ENCODE measurements around the gene ARHGAP6.

Gene ARHGAP6

DNA sequence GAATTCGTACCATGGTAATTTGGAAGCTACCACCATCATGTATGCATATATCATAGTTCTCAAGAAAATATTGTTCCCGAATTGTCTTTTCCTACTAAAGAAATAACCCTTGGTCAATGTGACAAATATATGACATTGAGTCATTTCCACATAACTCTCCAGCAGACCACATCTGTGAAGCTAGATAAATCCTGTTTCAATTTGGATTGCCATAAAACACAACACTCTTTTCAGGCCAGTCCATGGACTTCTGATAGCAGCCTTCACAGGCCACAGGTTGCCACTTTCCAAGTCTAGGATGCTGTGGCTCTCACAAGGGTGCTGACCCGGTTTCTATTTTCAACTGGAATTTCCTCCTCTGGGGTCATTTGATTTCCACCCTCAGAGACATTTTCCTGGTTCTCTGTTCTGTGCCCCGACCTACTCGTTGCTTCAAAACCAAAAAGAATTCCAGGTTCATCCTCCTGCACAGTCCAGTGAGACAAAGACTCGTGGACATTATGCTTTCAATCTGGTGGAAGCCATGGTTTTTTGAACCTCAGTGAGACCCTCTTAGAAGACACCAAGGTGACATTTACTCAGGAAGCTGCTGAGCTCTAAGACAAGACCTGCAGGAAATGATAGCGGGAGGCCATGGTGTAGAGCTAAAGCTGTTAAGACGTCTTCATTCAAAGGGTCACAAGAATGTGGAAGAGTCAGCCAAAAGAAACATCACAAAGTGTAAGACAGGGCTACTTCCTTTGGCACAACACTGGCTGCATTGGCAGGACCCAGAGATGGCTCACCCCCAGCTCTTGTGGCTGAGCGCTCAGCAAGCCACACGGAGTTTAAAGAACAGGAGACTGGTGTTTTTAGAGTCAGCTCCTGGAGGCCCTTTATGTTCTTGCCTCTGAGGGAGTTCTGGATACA, 252.8 kb downstream of the ARHGAP6 start:
- Histone ChIP-seq H3K27ac (ENCODE audit: low read depth, low read length) (no peak overlapping the region), H3K9me3 (ENCODE audit: control insufficient read depth in 5 of 5, low read length in 5 of 5) (no peaks in the 10 kb centered on the region), H3K4me3 (ENCODE audit: low read depth in 1 of 5, low read length in 5 of 5) (no peak overlapping the region), H3K9ac (ENCODE audit: low read length in 5 of 5) (no peak overlapping the region), H3K36me3 (ENCODE audit: control insufficient read depth in 5 of 5, insufficient read depth in 5 of 5, low read length in 5 of 5) (no peaks in the 10 kb centered on the region), H3K4me1 (ENCODE audit: control insufficient read depth in 5 of 5, insufficient read depth in 5 of 5, low read length in 5 of 5) (no peaks in the 10 kb centered on the region), H3K27me3 (ENCODE audit: control insufficient read depth in 5 of 5, insufficient read depth in 4 of 5, low read length in 5 of 5) (peaks cover 0 to 5% (median 2%) of the 10 kb centered on the region in 5 donors)

DNA sequence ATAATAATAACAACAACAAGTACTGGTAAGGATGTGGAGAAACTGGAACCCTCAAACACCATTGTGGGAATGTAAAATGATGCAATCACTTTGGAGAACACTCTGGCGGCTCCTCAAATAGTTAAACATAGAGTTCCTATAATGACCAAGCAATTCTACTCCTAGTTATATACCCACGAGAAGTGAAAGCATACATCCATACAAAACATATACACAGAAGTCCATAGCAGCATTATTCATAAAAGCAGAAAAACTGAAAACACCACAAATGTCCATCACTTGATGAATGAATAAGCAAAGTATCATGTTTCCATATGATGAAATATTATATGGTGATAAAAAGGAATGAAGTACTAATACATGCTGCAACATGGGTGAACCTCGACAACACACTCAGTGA, 255.8 kb downstream of the ARHGAP6 start:
- H3K27ac ChIP-seq (ENCODE audit: low read depth, low read length) = no peak overlapping the region
- H3K36me3 ChIP-seq (ENCODE audit: control insufficient read depth in 5 of 5, insufficient read depth in 5 of 5, low read length in 5 of 5) = no peaks in the 10 kb centered on the region
- peaks cover 0 to 2% (median 0%) of the 10 kb centered on the region in 5 donors for H3K27me3 ChIP-seq (ENCODE audit: control insufficient read depth in 5 of 5, insufficient read depth in 4 of 5, low read length in 5 of 5)
- no peak overlapping the region for H3K4me3 ChIP-seq (ENCODE audit: low read depth in 1 of 5, low read length in 5 of 5)
- no peak overlapping the region for H3K9ac ChIP-seq (ENCODE audit: low read length in 5 of 5)
- no peaks in the 10 kb centered on the region for H3K4me1 ChIP-seq (ENCODE audit: control insufficient read depth in 5 of 5, insufficient read depth in 5 of 5, low read length in 5 of 5)
- no peaks in the 10 kb centered on the region for H3K9me3 ChIP-seq (ENCODE audit: control insufficient read depth in 5 of 5, low read length in 5 of 5)

DNA sequence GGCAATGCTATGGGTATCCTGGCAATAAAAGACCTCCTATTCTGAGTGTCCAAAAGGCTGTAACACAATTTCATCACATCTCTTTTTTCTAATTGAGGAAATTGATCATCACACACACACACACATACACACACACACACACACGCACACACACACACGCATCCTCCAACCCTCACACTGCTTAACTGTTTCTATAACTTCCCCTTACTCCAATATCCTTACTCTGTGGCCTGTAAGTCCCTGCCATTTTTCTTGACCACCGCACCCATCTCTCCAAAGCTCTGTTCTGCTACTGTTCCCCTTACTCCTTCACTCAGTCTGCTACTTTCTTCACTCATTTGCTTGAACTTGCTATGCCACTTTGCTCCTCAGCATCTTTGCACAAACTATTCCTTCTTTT, 256.9 kb downstream of the ARHGAP6 start:
- Histone ChIP-seq H3K4me1 (ENCODE audit: control insufficient read depth in 5 of 5, insufficient read depth in 5 of 5, low read length in 5 of 5) (no peaks in the 10 kb centered on the region), H3K36me3 (ENCODE audit: control insufficient read depth in 5 of 5, insufficient read depth in 5 of 5, low read length in 5 of 5) (no peaks in the 10 kb centered on the region), H3K9ac (ENCODE audit: low read length in 5 of 5) (no peak overlapping the region), H3K27ac (ENCODE audit: low read depth, low read length) (no peak overlapping the region), H3K9me3 (ENCODE audit: control insufficient read depth in 5 of 5, low read length in 5 of 5) (no peaks in the 10 kb centered on the region), H3K4me3 (ENCODE audit: low read depth in 1 of 5, low read length in 5 of 5) (no peak overlapping the region), H3K27me3 (ENCODE audit: control insufficient read depth in 5 of 5, insufficient read depth in 4 of 5, low read length in 5 of 5) (peaks cover 0 to 4% (median 0%) of the 10 kb centered on the region in 5 donors)

DNA sequence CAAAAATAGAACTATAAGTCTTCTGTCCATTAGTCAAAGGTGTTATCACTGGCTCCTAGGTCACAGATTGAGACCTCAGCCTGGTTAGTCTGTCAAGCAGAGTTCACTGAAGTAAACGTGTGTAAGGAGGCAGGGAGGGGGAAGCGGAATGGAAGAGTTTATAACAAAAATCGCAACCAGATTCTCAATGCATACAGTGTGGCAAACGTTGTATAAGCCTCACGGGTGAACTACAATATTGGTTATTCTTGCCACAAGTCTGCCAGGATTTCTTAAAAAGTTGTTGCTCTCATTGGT, 257.7 kb downstream of the ARHGAP6 start:
- Histone ChIP-seq H3K4me3 (ENCODE audit: low read depth in 1 of 5, low read length in 5 of 5) (no peak overlapping the region), H3K27me3 (ENCODE audit: control insufficient read depth in 5 of 5, insufficient read depth in 4 of 5, low read length in 5 of 5) (peaks cover 0 to 4% (median 0%) of the 10 kb centered on the region in 5 donors), H3K9me3 (ENCODE audit: control insufficient read depth in 5 of 5, low read length in 5 of 5) (no peaks in the 10 kb centered on the region), H3K9ac (ENCODE audit: low read length in 5 of 5) (no peak overlapping the region), H3K36me3 (ENCODE audit: control insufficient read depth in 5 of 5, insufficient read depth in 5 of 5, low read length in 5 of 5) (no peaks in the 10 kb centered on the region), H3K4me1 (ENCODE audit: control insufficient read depth in 5 of 5, insufficient read depth in 5 of 5, low read length in 5 of 5) (no peaks in the 10 kb centered on the region), H3K27ac (ENCODE audit: low read depth, low read length) (no peak overlapping the region)

DNA sequence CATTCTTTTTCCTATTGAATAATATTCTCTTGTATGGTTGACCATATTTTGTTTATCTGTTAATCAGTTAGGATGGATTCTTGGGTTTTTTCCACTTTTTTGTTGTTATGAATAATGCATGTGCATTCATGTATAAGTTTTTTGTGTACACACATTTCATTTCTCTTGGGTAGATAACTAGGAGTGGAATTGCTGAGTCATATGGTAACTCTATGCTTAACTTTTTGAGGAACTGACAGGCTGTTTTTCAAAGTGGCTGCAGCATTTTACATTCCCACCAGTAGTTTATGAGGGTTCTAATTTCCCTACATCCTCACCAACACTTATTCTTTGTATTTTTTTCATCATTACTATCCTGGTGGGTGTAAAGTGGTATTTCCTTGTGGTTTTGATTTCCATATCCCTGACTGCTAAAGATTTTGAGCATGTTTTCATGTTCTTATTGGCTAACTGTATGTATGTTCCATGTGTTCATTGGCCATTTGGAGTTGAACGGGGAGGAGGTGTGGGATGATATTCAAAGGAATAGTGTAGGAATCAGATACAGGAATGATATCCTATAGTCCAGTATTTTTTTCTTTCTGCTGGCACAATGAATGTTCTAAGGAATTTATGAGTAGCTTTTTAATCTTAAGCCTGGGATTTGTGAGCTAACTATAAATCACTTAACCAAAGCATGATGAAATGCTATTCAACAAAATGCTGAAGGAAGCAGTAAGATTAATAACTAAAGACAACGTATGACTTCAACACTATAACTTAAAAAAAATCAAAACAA, 258.2 kb downstream of the ARHGAP6 start:
- H3K4me3 ChIP-seq (ENCODE audit: low read depth in 1 of 5, low read length in 5 of 5) = no peak overlapping the region
- H3K27ac ChIP-seq (ENCODE audit: low read depth, low read length) = no peak overlapping the region
- H3K27me3 ChIP-seq (ENCODE audit: control insufficient read depth in 5 of 5, insufficient read depth in 4 of 5, low read length in 5 of 5) = peaks cover 0 to 4% (median 0%) of the 10 kb centered on the region in 5 donors
- H3K4me1 ChIP-seq (ENCODE audit: control insufficient read depth in 5 of 5, insufficient read depth in 5 of 5, low read length in 5 of 5) = no peaks in the 10 kb centered on the region
- H3K9me3 ChIP-seq (ENCODE audit: control insufficient read depth in 5 of 5, low read length in 5 of 5) = no peaks in the 10 kb centered on the region
- H3K36me3 ChIP-seq (ENCODE audit: control insufficient read depth in 5 of 5, insufficient read depth in 5 of 5, low read length in 5 of 5) = no peaks in the 10 kb centered on the region
- no peak overlapping the region for H3K9ac ChIP-seq (ENCODE audit: low read length in 5 of 5)

DNA sequence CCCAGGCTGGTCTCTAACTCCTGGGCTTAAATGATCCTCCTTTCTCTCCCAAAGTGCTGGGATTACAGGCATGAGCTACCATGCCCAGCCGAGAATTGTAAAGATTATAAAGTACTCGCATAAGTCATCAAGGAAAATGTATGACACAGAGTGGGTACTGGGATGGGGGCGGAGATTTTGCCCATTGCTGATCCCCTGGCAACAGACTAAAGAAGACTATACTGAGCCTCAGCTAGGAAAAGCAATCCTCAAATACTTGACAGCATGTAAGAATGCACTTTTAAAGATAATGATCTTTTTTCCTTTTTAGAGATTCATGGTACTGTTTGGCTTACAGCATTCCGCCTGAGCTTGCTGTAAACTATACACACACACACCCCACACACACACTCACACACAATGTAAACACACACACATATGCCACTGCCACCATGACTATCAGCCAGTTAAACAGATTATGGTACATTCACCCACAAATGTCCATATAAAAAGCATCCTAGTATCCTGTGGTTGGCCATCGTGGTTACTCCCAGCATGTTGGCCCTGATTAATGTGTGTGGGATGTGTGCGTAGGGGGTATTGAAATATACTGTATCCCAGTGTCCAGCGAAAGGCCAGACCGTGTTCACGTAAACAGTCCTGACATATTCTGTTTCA, 259.5 kb downstream of the ARHGAP6 start:
- H3K27me3 ChIP-seq (ENCODE audit: control insufficient read depth in 5 of 5, insufficient read depth in 4 of 5, low read length in 5 of 5) = peaks cover 0 to 4% (median 0%) of the 10 kb centered on the region in 5 donors
- H3K27ac ChIP-seq (ENCODE audit: low read depth, low read length) = no peak overlapping the region
- H3K9ac ChIP-seq (ENCODE audit: low read length in 5 of 5) = no peak overlapping the region
- no peaks in the 10 kb centered on the region for H3K9me3 ChIP-seq (ENCODE audit: control insufficient read depth in 5 of 5, low read length in 5 of 5)
- no peak overlapping the region for H3K4me3 ChIP-seq (ENCODE audit: low read depth in 1 of 5, low read length in 5 of 5)
- no peaks in the 10 kb centered on the region for H3K4me1 ChIP-seq (ENCODE audit: control insufficient read depth in 5 of 5, insufficient read depth in 5 of 5, low read length in 5 of 5)
- no peaks in the 10 kb centered on the region for H3K36me3 ChIP-seq (ENCODE audit: control insufficient read depth in 5 of 5, insufficient read depth in 5 of 5, low read length in 5 of 5)

DNA sequence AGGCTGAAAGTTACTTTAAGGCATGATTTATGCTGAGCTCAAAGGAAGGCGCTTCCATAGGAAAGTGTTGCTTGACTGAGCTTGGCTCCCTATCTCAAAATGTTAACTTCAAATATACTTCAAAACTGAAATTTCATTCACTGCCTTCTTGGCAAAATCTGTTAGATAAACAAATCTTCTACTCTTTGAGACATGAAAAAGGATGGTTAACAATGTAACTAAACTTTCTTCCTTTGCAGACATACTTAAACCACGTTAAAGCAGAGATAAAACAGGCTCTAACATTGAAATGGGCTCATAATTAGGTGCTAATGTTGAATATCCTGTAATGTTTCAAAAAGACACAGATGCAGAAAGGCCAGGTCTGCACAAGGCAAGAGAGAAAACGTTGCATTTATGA, 262.1 kb downstream of the ARHGAP6 start:
- no peaks in the 10 kb centered on the region for H3K4me1 ChIP-seq (ENCODE audit: control insufficient read depth in 5 of 5, insufficient read depth in 5 of 5, low read length in 5 of 5)
- H3K27me3 ChIP-seq (ENCODE audit: control insufficient read depth in 5 of 5, insufficient read depth in 4 of 5, low read length in 5 of 5) = peaks cover 0 to 4% (median 0%) of the 10 kb centered on the region in 5 donors
- no peak overlapping the region for H3K27ac ChIP-seq (ENCODE audit: low read depth, low read length)
- H3K4me3 ChIP-seq (ENCODE audit: low read depth in 1 of 5, low read length in 5 of 5) = no peak overlapping the region
- no peak overlapping the region for H3K9ac ChIP-seq (ENCODE audit: low read length in 5 of 5)
- no peaks in the 10 kb centered on the region for H3K9me3 ChIP-seq (ENCODE audit: control insufficient read depth in 5 of 5, low read length in 5 of 5)
- no peaks in the 10 kb centered on the region for H3K36me3 ChIP-seq (ENCODE audit: control insufficient read depth in 5 of 5, insufficient read depth in 5 of 5, low read length in 5 of 5)

DNA sequence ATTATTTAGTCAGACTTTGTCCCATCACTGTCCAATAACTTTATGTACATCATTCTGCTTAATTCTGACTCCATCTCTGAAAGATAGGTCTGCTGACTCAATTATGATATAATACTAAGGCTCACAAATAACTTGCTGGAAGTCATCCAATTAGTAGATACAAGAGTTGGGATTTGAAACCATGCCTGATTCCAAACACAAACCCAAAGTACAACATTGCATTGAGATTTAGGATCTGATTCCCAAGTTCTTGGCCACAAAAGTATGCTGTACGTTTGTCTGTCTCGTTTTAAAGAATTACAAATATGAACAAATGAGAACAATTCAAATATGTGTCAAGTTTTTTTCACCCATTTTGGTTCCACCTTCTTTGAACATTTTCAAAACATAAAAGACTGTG, 263.8 kb downstream of the ARHGAP6 start:
- no peak overlapping the region for H3K4me3 ChIP-seq (ENCODE audit: low read depth in 1 of 5, low read length in 5 of 5)
- H3K27me3 ChIP-seq (ENCODE audit: control insufficient read depth in 5 of 5, insufficient read depth in 4 of 5, low read length in 5 of 5) = peaks cover 0 to 4% (median 0%) of the 10 kb centered on the region in 5 donors
- no peaks in the 10 kb centered on the region for H3K4me1 ChIP-seq (ENCODE audit: control insufficient read depth in 5 of 5, insufficient read depth in 5 of 5, low read length in 5 of 5)
- H3K9me3 ChIP-seq (ENCODE audit: control insufficient read depth in 5 of 5, low read length in 5 of 5) = no peaks in the 10 kb centered on the region
- H3K36me3 ChIP-seq (ENCODE audit: control insufficient read depth in 5 of 5, insufficient read depth in 5 of 5, low read length in 5 of 5) = no peaks in the 10 kb centered on the region
- no peak overlapping the region for H3K9ac ChIP-seq (ENCODE audit: low read length in 5 of 5)
- no peak overlapping the region for H3K27ac ChIP-seq (ENCODE audit: low read depth, low read length)

DNA sequence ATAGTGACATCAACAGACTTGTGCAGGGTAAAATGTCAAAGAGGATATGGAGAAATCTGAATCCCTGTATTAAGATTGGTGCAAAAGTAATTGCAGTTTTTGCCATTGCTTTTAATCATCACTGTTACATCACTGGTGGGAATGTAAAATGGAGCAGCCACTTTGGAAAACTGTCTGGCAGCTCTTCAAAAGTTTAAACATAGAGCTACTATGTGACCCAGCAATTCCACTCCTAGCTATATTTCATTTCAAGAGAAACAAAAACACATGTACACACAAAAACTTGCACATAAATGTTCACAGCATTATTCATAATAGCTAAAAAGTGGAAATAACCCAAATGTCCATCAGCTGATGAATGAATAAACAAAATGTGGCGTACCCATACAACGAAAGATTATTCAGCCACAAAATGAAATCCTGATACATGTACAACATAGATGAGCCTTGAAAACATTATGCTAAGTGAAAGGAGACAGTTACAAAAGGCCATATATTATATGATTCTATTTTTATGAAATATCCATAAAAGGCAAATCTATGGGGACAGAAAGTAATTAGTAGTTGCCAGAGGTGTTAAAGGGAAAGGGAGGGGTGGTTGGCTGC, 266.1 kb downstream of the ARHGAP6 start:
- no peak overlapping the region for H3K4me3 ChIP-seq (ENCODE audit: low read depth in 1 of 5, low read length in 5 of 5)
- H3K27ac ChIP-seq (ENCODE audit: low read depth, low read length) = no peak overlapping the region
- no peaks in the 10 kb centered on the region for H3K36me3 ChIP-seq (ENCODE audit: control insufficient read depth in 5 of 5, insufficient read depth in 5 of 5, low read length in 5 of 5)
- no peaks in the 10 kb centered on the region for H3K4me1 ChIP-seq (ENCODE audit: control insufficient read depth in 5 of 5, insufficient read depth in 5 of 5, low read length in 5 of 5)
- no peaks in the 10 kb centered on the region for H3K27me3 ChIP-seq (ENCODE audit: control insufficient read depth in 5 of 5, insufficient read depth in 4 of 5, low read length in 5 of 5)
- H3K9me3 ChIP-seq (ENCODE audit: control insufficient read depth in 5 of 5, low read length in 5 of 5) = no peaks in the 10 kb centered on the region
- no peak overlapping the region for H3K9ac ChIP-seq (ENCODE audit: low read length in 5 of 5)
